Ecto neural progenitor cell (in vitro differentiated cells): ENCODE data around the gene PSAP.
A peak's percentile ranks its signal among the peaks of the same experiment; 100 is the strongest.

Experiments used
- DNase-seq: peaks from one replicate; pipeline ENCODE4 v3.0.0-alpha.2; 2018; ENCODE audit warnings: low spot score

PSAP gene

DNA sequence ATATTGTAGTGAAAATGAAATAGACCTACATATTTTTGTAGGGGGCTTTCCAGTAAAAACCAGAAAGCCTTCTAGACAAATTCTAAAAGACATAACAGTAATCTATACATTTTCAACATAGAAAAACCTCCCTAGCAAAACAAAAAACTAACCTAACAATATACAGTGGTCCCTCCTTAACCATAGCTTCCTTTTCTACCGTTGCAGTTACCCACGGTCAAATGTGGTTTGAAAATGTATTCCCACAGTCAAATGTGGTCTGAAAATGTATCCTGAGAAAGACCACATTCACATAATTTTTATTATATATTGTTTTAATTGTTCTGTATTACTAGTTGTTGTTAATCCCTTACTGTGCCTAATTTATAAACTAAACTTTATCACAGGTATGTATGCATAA lies 6.4 kb downstream of the PSAP start:
- DNase-seq = no peak

DNA sequence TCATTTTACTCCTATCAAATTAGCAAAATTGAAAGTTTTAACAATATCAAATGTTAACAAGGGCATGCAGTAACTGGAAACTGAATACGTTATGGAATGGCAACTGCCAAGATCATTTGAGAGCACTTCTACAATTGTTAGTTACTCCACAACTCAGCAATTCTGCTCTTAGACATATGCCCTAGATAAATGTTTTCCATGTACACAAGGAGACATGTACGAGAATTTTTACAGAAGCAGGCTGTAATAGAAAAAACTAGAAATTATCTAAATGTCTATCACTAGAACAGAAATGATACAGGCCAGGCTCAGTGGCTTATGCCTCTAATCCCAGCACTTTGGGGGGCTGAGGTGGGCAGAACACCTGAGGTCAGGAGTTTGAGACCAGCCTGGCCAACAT lies 7.0 kb downstream of the PSAP start:
- DNase-seq = no peak

DNA sequence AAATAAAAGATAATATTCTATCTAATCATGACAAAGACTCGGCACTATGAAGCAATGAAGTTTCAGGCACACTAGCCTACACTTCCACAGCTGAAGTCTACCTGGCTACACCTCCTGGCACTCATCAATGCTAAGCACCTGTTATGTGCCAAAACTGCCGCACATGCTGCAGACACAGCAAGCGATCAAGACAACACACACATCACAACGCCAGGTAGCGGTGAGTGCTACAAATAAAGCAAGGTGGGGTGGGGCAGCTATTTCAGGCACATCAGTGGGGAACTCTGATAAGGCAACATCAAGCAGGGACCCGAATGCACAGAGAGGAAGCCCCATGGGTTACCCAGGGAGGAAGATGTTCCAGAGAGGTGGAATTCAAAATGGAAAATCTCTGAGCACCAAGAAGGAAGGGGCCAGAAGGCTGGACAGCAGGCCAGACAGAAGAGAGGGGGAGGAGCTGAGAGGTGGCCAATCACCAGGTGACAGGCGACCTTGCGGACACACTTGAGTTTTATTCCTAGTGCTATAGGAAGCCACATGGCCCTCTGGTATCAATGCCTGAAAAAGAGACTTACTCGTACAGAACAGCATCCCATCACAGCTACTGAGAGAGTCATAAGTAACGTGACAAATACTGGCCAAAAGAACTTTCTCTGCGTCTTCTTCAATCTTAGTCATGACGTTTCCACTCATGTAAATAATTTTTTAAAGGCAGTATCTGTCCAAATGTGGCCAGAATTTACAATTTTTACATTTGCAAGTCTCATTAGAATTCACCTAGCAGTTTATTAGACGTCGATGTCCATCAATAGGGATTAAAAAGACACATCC lies 8.0 kb downstream of the PSAP start:
- no peak for DNase-seq

DNA sequence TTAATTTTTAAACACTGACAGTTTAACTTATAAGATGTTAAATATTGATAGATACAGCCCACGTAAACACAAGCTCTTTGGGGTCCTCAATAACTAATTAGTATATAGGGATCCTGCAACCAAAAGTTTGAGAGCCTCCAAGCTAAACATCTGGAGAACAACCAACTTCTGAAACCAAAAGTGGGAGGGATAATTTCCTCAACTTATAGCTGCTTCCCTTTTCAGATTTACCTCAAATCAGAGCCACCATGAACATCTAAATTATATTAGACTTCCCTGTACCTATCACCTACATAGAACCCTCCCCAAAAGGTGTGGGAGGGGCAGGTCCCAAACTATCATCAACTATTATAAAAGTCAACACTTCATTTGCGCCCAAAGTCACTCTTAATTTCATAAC lies 8.6 kb downstream of the PSAP start:
- no peak for DNase-seq

DNA sequence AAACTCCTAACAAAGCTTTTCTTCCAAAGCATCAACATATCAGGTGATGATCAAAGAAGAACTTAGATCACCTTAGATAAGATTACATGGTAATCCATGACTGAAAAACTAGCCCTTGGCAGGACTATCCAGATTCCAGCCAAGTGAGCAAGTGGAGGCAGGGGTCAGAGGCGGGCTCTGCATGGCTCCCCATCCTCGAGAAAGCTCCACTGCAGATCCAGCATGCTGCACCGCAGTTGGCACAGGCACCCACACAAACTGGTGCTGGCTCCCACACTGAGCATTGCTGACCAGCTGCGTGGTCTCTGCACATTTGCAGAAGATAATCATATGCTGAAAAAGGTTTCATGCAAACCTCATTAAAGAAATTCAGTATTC lies 10.1 kb downstream of the PSAP start:
- DNase-seq = no peak

DNA sequence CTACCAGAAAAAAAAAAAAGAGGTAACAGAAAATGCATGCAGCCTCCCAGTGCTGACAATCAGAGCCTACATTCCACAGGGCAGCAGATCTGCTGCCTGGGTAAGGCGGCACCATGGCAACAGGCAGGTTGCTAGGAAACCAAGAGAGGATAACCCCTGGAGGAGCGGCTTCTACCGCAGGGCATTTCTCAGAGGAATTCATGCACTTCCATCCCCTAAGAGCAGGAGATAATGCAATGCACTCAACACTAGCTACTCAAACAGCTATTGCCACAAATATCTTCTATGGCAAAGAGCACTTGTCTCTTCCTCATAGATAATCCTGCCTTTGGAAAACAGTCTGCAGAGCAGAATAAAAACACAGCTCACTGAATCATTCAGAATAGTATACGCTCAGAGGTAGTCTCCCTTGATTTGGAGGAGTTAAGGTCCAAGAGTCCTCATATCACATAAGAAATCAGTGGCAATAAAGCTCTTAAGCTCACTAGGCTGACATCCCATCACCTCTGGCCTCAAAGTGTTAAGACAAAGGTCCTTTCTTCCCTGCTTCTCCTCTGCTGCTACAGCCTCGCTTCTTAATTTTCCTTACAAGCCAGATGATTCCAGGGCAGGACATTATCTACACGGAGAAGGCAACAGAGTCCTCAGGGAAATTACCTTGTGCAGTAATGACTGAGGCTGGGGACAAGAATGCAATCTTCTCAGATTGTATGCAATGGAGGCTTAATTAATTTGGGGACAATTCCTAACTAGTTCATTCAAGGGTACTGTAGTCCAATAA lies 10.7 kb downstream of the PSAP start:
- peak; percentile 97 for DNase-seq

DNA sequence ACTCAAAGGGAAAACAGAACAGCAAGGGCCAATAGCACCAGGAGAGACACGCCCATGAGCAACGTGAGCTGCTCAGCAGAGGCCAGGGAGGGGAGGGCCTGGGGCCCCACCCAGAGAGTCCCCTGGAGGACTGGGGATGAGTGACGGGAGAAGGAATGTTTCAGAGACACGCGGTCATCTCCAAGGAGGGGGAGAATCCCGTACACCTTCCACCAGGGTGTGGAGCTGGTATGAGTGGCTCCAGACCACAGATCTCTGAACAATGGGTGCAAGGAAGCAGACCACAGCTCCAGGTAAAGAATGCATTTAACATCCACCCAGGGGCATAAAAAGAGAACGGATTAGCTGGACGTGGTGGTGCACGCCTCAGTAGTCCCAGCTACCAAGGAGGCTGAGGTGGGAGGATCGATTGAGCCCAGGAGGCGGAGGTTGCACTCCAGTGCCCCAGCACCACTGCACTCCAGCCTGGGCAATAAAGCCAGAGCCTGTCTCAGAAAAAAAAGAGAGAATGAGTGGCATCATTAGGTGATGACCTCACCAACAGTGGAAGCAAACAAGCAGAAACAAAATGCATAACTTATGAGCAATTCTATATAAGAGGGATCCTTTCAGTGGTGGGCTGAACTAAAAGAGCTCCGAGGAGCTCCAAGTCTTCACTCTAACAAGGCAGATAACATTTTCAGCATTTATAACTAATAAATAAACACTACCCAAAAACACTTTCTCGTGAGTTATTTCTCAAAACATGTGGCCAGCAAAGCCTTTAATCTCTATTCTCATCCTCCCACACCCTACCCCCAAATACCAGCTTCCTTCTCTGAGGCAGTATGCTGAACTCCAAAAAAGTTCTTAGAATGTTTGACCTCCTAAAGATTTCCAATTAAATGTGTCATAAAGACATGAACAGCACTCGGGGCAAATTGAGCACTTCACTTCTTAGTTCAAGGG lies 12.5 kb downstream of the PSAP start:
- no peak for DNase-seq

DNA sequence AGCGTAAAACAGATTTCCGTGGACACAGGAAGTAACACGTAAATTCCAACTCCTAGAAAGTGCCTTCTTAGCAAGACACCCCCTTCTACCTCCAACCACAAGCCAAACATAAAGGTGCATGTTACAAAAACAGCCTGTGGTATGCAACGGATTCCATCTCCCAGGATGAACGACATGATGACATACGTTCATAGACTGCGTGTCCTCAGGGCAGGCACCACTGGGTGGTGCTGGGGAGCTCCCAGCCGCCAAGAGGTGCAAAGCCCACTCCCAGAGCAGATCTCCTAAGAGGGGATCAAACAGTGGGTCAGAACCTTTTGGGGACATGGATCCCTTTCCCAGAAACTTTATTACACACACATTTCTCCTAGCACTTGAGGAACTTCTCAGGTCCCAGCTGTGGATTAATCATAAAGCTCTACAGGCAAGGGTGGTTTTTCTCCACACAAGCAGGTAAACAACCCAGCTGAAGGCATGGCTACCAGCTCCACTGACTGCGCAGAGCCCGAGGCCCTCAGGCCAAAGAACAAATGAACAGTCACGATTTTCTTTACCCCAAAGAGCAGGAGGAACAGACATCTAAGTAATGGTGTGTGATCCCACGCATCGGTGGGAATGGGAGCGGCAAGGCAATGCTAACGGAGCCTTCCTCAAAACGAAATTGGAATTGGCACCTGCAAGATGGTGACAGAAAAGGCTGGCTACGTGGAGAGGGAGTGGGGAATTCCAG lies 13.8 kb downstream of the PSAP start:
- peak; percentile 66 for DNase-seq

DNA sequence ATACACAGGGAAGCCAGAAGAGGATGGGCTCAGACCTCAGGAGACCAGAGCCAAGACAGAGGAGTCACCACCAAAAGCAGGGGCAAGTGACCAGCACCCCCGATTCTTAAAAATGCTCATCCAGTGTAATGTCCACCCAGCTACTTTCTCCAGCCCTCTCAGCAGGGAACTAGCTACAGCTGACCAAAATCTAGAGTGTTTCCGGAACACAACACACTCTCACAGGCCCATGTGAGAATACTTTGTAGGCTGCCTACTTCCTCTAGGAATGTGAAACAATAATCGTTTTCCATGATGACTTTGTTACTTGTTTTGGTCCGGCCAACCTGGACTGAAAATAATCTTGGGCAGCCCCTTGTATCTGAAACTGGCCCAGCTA lies 14.5 kb downstream of the PSAP start:
- DNase-seq = no peak

DNA sequence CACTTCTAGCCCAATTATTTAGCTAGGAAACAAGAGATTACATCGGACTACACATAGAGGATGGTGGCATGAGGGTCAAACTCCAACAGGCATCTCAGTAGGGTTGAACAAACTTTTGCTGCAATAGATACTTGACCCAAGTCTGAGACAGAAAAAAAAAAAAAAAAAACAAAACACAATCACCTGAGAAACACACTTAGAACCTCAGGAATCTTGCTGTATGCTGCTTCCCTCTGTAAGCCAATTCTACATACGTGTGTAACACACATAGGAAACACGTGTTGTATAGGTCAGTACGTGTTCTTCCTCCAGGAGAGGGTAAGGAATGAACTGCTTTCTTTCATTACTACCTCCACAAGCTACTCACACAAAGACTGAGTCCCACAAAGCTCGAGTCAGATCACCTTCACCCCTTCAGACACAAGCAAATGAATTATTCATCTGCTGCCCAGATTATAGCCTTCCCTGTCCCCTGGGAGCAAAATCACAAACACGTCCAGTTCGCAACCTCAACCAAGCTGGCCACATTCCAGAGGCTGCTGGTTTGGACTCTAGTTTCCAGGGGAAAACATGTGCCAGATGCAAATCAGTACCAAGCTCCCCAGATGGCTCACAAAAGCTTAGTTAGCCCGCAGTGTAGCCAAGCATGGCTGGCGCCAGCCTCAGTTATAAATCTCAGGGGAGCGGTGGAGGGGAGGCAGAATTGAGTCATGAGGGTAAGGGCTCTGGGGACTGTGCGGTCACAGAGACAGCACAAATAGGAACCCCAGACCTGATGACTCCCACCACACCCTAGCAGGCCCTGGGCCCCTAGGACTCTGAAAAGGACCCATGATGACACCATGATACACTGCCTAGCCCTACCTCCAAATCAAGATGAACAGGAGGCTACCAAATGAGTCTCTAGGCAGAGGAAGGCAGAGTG lies 15.1 kb downstream of the PSAP start:
- DNase-seq = no peak

DNA sequence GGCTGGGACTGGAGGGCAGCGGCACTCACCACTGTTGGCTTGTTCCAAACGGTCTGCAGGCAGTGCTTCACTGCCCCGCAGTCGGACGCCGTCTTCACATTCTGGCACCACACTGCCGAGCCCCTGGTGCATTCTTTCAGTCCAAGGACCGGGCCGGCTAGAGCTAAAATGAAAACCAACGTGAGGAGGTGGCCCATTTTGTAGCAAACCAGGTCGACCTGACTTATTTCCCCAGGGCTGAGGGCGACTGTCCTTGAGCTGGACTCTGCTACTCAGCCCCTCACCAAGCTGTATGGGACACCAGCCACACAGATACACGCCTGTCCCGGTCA lies 16.7 kb downstream of the PSAP start:
- DNase-seq = no peak

DNA sequence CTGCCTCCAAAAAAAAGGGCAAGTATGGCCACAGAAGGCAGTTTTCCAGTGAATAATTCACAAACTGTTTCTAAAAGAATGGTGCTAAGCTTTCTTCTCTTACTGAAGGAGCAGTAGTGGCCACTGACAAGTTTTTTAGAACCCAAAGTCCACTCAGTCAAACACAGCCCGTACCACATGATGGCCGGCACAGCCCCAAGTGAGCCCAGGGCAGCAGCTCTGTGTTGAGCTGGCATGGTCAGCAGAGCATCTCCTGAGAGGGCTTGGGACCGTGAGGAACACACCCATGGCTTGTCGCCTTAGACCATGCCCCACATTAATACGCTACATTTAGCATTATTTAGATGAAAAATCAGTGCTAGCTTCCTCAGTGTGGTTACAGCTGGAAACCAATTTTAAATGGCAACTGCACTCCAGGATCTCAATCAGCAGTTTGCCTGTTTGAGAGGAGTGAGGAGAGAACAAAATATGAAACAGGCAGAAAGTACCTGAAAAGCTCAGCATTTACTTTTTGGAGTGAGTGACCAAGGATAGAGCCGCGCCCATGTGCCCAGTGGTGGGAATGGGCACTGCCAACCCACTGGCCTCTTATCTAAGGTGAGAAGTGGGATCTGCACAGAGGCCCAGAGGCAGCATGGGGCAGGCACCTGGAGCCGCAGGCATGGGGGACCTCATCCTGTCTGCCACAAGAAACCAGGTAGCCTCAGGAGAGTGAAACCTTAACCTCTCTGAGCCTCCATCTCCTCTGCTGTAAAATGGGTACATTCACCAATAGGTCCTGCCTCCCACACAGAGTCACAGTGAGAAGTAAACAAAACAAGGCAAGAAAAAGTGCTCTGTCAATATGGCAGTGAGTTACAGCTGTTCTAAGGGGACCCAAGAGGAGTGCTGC lies 17.4 kb downstream of the PSAP start:
- DNase-seq = no peak

DNA sequence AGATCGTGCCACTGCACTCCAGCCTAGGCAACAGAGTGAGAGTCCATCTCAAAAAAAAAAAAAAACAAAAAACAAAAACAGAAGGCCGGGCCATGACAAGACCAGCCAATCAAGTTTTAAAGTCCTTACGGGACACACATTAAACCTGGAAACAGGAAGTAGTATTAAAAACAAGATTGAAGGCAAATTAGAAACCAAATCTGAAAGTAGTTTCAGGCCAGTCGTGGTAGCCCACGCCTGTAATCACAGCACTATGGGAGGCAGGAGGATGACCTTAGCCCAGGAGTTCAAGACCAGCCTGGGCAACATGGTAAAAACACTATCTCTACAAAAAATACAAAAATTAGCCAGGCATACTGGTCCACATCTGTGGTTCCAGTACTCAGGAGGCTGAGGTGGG lies 18.1 kb downstream of the PSAP start:
- no peak for DNase-seq

DNA sequence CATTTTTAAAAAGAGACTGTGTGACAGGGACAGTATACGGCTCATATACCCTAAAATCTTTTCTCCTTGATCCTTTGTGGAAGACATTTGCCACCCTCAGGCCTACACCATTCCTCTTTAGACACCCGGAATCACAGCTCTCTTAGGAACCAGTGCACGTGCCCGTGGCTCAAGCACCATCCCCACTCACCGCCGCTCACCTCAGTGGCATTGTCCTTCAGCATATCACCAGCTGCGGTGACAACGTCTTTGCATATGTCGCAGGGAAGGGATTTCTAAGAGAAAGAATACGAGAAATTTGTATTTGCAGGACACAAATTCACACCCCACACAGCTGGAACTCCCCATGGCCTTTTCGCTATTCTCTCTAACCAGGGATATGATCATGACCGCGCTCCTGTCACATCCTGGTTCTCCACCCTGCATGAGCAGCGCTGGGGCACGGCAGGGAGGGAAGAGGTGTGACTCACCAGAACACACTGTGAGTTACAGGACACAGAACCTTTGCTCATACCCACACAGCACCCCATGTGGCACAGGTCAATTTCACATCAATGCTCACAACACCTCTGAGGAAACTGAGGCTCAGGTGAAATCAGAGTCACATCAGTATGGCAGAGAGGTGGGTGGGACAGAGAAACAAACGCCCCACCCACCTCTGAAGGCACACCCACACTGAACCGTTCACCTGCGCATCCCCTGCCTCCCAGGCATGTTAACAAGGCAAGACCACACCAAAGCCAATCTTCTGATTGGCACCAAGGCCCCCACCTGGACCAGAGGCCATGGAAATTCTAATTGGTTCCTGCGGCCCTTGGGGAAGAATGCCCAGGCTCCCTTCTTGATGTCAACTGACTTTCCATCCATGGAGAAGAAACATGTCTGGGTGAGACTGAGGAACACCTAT lies 19.2 kb downstream of the PSAP start:
- no peak for DNase-seq

DNA sequence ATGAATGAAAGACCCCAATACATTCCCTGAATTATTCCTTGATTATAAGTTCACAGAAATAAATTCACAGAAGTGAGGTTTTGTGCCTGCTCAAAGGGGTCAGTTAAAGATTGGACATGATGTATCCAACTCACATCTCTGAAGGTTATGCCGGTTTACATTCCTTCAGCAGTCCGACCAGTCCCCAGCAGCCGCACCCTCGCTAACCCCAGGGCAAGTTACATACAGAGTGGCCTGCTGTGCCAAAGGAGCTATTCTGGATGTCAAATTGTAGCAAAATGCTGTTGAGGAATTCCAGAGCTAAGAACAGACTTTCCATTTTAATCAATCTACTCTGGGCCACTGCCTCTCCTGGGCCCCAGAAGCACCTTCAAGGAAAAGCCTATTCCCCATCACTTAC lies 20.3 kb downstream of the PSAP start:
- DNase-seq = no peak

DNA sequence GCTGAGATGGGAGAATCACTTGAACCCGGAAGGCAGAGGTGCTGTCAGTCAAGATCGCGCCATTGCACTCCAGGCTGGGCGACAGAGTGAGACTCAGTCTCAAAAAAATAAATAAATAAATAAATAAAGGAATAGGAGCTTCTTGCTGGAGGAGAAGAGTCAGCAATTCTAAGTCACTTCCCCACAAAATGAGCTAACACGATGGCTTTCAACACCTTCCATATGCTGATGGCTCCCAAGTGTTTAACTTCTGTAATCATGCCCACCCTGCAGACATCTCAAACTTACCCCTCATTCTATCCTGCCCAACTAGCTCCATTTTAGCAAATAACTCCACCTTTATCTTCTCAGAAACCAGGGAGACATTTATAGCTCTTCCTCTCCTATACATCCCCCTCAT lies 21.2 kb downstream of the PSAP start:
- no peak for DNase-seq

DNA sequence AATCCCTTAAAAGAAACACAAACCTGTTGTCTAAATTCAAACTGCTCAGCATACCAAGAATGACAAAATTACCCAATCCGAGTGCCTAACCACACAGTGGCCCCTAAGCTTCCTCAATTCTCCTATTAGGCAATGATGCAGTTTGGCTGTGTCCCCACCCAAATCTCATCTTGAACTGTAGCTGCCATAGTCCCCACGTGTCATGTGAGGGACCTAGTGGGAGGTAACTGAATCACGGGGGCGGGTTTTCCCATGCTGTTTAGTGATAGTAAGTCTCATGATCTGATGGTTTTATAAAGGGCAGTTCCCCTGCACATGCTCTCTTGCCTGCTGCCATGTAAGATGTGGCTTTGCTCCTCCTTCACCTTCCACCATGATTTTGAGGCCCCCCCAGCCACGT lies 21.9 kb downstream of the PSAP start:
- DNase-seq = no peak

DNA sequence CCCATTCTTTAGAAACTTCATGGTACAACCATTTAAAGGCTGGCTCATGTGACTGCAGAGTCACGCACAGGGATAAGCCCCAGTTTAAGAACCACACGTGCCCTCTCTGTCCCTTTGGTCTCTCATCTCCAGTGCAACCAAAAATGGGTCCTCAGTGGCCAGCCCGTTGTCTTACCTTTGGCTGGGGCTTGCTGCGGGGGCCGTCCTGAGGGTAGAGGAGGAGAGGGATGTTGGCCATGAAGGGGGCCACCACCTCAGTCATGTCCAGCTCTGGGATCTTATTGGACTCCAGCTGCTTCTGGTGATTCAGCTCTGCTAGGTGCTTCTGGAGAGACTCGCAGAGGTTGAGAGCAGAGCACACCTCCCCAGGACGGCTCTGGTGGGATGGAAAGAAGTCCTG lies 22.3 kb downstream of the PSAP start:
- DNase-seq = no peak

DNA sequence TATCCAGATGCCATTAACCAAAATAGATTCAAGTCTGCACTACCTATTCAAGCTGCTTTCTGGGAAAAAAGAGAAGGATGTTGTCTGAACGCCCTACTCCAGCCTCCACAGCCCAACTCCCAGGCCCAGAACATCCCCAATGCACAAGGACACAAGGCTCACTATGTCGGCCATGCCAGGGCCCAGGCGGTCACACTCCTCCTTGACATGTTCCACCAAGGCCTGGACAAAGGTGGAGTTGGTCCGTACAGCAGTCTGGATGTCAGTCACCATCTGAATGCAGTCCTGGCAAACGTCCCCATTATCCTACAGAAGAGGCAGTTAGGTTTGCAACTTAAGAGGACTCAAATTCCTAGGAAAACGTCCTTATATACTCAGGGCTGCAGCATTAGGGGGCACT lies 23.2 kb downstream of the PSAP start:
- DNase-seq = no peak
